ENCODE data around the gene PROM2. TPM values are rescaled to one million over a fixed set of nuclear protein-coding genes. Genes with fewer than 3 reads are reported as not detected.

PROM2 gene
- total RNA-seq, 3 donors from 2014 or later = 24.4 to 44.0 (median 35.8) TPM

- no peaks in the 10 kb centered on the region for H3K36me3 ChIP-seq (ENCODE audit: low read depth)
- DNase-seq (peak in 1 of 3 donors; percentile 22), ATAC-seq (no peak)
- intact Hi-C loops (cut with DNase I, micrococcal nuclease) = no loop called here
- TF ChIP-seq CTCF (IDR thresholded peaks at IDR 0.05) = no peak
- H3K4me3 ChIP-seq = no peak overlapping the region
- H3K4me1 ChIP-seq (ENCODE audit: low read depth) = no peaks in the 10 kb centered on the region
- no peaks in the 10 kb centered on the region for H3K9me3 ChIP-seq
These were observed 53.6 kb downstream of the PROM2 start for GRCh38 chr2:95327861-95328260.

- peak in 1 of 3 donors; percentile 21 for DNase-seq
- H3K4me1 ChIP-seq (ENCODE audit: low read depth) = no peaks in the 10 kb centered on the region
- H3K9me3 ChIP-seq = no peaks in the 10 kb centered on the region
- TF ChIP-seq CTCF (IDR thresholded peaks at IDR 0.05) = no peak
- no peaks in the 10 kb centered on the region for H3K36me3 ChIP-seq (ENCODE audit: low read depth)
- ATAC-seq = no peak
- intact Hi-C loops (cut with DNase I, micrococcal nuclease) = no loop called here
- H3K4me3 ChIP-seq = no peak overlapping the region
These were observed 54.3 kb downstream of the PROM2 start for GRCh38 chr2:95328358-95329125.

- ATAC-seq (no peak), DNase-seq (peak in 1 of 3 donors; percentile 33)
- no peaks in the 10 kb centered on the region for H3K36me3 ChIP-seq (ENCODE audit: low read depth)
- H3K4me1 ChIP-seq (ENCODE audit: low read depth) = no peaks in the 10 kb centered on the region
- H3K9me3 ChIP-seq = no peaks in the 10 kb centered on the region
- intact Hi-C loops (cut with DNase I, micrococcal nuclease) = no loop called here
- no peak overlapping the region for H3K4me3 ChIP-seq
- no peak for TF ChIP-seq CTCF (IDR thresholded peaks at IDR 0.05)
These were observed 55.2 kb downstream of the PROM2 start for GRCh38 chr2:95329401-95329800.

GRCh38 chr2:95329891-95330793 lies 55.9 kb downstream of the PROM2 start:
- Histone ChIP-seq H3K4me3 (no peak overlapping the region), H3K9me3 (no peaks in the 10 kb centered on the region), H3K4me1 (ENCODE audit: low read depth) (no peaks in the 10 kb centered on the region), H3K36me3 (ENCODE audit: low read depth) (no peaks in the 10 kb centered on the region)
- DNase-seq = peak in 2 of 3 donors; percentile 23 to 27
- ATAC-seq = peak; percentile 12
- TF ChIP-seq CTCF (IDR thresholded peaks at IDR 0.05) = no peak
- intact Hi-C loops (cut with DNase I, micrococcal nuclease) = no loop called here

GRCh38 chr2:95330794-95331338 lies 56.6 kb downstream of the PROM2 start:
- no peak for TF ChIP-seq CTCF (IDR thresholded peaks at IDR 0.05)
- H3K4me1 ChIP-seq (ENCODE audit: low read depth) = no peaks in the 10 kb centered on the region
- no peak overlapping the region for H3K4me3 ChIP-seq
- no peaks in the 10 kb centered on the region for H3K36me3 ChIP-seq (ENCODE audit: low read depth)
- intact Hi-C loops (cut with DNase I, micrococcal nuclease) = no loop called here
- DNase-seq = peak in 2 of 3 donors; percentile 10 to 37
- ATAC-seq = no peak
- H3K9me3 ChIP-seq = no peaks in the 10 kb centered on the region

All from mucosa of descending colon (tissue), 3 donors.